PFSK-1 (cell line): ENCODE data around the gene AP4B1.

ENCODE experiments used
- FOXP2 ChIP-seq: optimal IDR thresholded peaks from 2 replicates; pipeline ENCODE3; 2011; ENCODE audit warnings: borderline replicate concordance, control low read depth, inconsistent platforms; ENCODE audit not compliant: insufficient read depth; ENCODE audit errors: extremely low read length, extremely low read depth
- POLR2AphosphoS5 ChIP-seq: IDR thresholded peaks from 2 replicates; pipeline ENCODE4 v1.6.1; 2012; ENCODE audit warnings: low read depth, mild to moderate bottlenecking, control low read depth, low read length, moderate library complexity
- REST ChIP-seq, 2 experiments: IDR thresholded peaks; 2 replicates each; pipeline versions ENCODE4 v1.6.1 to v1.8.0; 2011 to 2012; ENCODE audit warnings: low read depth in 2 of 2, low read length in 2 of 2, control low read depth in 1 of 2, inconsistent platforms in 1 of 2, mild to moderate bottlenecking in 1 of 2, moderate library complexity in 1 of 2; ENCODE audit not compliant: insufficient read depth in 1 of 2
- SIN3A ChIP-seq: IDR thresholded peaks from 2 replicates; pipeline ENCODE4 v1.6.1; 2012; ENCODE audit warnings: mild to moderate bottlenecking, low read length, moderate library complexity, borderline replicate concordance; ENCODE audit not compliant: insufficient read depth
- TAF1 ChIP-seq: IDR thresholded peaks from 2 replicates; pipeline ENCODE4 v1.6.1; 2012; ENCODE audit warnings: low read length, control low read depth, borderline replicate concordance; ENCODE audit not compliant: insufficient read depth

The AP4B1 gene

GRCh38 chr1:113922957-113923356 is 18.4 kb upstream of the AP4B1 start:
- TF ChIP-seq FOXP2: no peak

DNA sequence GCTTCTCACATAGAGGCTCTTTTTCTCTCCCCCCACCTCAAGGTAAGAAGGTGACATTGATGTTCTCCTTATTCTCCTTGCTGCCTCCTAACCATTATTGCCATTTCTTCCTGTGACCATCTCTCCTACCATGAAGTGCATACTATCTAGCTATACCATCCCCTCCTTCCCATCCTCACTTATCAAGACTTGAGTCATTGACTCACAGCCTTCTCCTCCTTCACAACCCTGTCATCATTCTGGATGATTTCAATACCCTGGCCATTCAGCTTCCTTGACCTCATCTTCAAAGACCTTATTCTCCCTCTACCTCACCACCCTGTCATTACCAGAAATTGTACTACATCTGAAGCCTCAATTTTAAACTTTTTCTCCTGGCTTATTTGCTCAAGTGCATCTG is 13.6 kb upstream of the AP4B1 start:
- no peak for TF ChIP-seq REST (IDR thresholded peaks at IDR 0.05; ENCODE audit: insufficient read depth in 1 of 2, low read depth in 2 of 2, low read length in 2 of 2)
- no peak for TF ChIP-seq TAF1
- no peak for TF ChIP-seq FOXP2
- TF ChIP-seq SIN3A: no peak
- no peak for TF ChIP-seq POLR2AphosphoS5

DNA sequence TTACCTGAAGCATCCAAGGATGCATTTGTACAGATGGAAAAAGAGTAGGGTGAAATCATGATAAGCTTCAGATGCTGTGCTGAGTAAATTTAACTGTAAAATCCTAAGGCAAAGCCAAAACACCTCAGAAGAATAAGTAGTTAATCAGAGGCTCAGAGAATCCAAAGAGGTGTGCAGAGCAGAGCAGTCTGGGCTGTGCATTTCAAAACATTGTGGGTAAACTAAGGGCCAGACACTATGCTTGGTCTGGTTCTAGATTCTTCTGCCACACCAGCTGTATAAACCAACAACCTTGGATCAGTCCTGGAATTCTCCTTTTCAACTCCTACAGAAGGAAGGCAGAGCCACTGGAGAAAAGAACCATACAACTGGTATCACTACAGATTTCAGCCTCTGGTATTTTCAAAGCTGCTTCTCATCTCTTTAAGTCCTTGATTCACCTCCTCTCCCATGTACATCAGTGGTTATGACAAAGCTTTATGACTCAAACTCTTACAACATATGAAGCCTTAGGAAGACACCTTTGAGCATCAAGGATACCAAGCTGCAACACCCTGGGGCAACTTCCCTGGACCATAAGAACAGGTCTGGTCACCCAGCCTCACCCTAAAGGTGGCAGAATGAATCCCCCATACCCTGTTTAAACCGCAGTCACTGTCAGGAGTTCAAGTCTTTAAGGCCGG is 12.9 kb upstream of the AP4B1 start:
- no peak for TF ChIP-seq SIN3A
- TF ChIP-seq FOXP2: no peak
- TF ChIP-seq POLR2AphosphoS5: no peak
- no peak for TF ChIP-seq TAF1
- TF ChIP-seq REST (IDR thresholded peaks at IDR 0.05; ENCODE audit: insufficient read depth in 1 of 2, low read depth in 2 of 2, low read length in 2 of 2): no peak

GRCh38 chr1:113916974-113917373 is 12.4 kb upstream of the AP4B1 start:
- TF ChIP-seq FOXP2 (no peak), TAF1 (no peak), REST (IDR thresholded peaks at IDR 0.05; ENCODE audit: insufficient read depth in 1 of 2, low read depth in 2 of 2, low read length in 2 of 2) (no peak), SIN3A (no peak), POLR2AphosphoS5 (no peak)

DNA sequence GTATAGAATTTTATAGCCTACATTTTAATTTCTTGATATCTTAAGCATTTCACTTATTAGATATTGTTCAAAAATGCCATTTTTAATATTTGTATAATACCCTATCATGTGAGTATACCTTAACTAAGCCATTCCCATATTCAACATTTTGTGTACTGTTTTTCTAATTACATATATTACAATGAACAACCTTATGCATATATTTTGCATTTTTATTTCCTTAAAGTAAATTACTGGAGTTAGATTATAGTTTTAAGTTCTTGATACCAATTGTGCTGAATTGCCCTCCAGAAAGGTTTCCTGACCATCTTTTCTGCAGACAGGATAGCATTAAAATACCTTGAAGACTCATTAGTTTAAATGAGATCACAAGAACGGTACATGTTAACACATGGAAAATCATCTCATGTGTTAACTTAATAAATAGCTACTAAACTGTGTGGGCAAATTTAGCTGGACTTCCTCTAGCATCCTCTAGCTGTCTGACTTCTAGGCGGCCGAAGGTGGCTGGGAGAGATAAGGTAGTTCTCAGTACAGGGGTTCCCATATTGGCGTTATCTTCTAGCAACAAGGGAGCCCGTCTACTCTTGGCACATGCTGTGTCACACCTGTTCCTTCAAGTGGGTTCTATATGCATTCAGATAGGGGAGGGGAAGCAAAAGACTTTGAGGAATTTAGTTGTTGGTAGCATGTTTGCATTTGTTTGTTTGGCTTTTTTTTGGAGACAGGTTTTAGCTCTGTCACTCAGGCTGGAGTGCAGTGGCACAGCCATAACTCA is 9.5 kb upstream of the AP4B1 start:
- TF ChIP-seq FOXP2 (no peak), TAF1 (no peak)

GRCh38 chr1:113913312-113913668 is 8.7 kb upstream of the AP4B1 start:
- TF ChIP-seq TAF1 (no peak), REST (IDR thresholded peaks at IDR 0.05; ENCODE audit: insufficient read depth in 1 of 2, low read depth in 2 of 2, low read length in 2 of 2) (no peak), POLR2AphosphoS5 (no peak), SIN3A (no peak)
